RPMI7951 (cell line): ENCODE measurements around the gene OPTN. TPM values are rescaled to one million over a fixed set of nuclear protein-coding genes. Genes with fewer than 3 reads are reported as not detected.

Experiments used
- DNase-seq: peaks from one replicate; pipeline ENCODE4 v3.0.0-alpha.2; 2012; ENCODE audit warnings: low read depth
- total RNA-seq: library from RNA; depleted of rRNA; stranded (reverse); fragments of >200 nt; shearing (Covaris generic); gene quantifications from 2 replicates; pipeline ENCODE4 v1.2.3, GENCODE V29; 2014; rRNA removed

Gene OPTN
- total RNA-seq, 1 experiment from 2014 or later: 78.7 TPM

GRCh38 chr10:13184276-13184675, 84.3 kb downstream of the OPTN start:
- no peak for DNase-seq

GRCh38 chr10:13184730-13185514, 85.0 kb downstream of the OPTN start:
- no peak for DNase-seq

GRCh38 chr10:13187135-13187534, 87.2 kb downstream of the OPTN start:
- no peak for DNase-seq

Other genes with a start within 250 kb of the OPTN start
- gene CCDC3, start 98.5 kb upstream of the OPTN start, total RNA-seq: 0.29 TPM in 1 of 2 replicates, not detected in the other
- 20.7 and 21.9 TPM in 2 replicates for gene MCM10, start 61.4 kb downstream of the OPTN start, total RNA-seq
- gene UCMA, start 134.2 kb downstream of the OPTN start, total RNA-seq: not detected in 2 replicates
- 27.8 and 30.2 TPM in 2 replicates for gene PHYH, start 199.9 kb downstream of the OPTN start, total RNA-seq
- 60.7 and 65.6 TPM in 2 replicates for gene SEPHS1, start 248.1 kb downstream of the OPTN start, total RNA-seq